SK-N-SH treated with all-trans-retinoic acid at 6 μM for 48 hours (cell line): ENCODE measurements around the gene BCKDHB.

ENCODE experiments used
- ATAC-seq: fragments of 200-7000 bp; cut with Tn5 transposase; 3 replicates; pipeline ENCODE4 v1.9.1; 2020; ENCODE audit warnings: mild to moderate bottlenecking, moderate library complexity
- ARNTL ChIP-seq: fragments of 450-650 bp; formaldehyde crosslinking; IDR thresholded peaks from 2 replicates; pipeline ENCODE4 v1.5.0; 2020; ENCODE audit warnings: low read depth, mild to moderate bottlenecking, moderate library complexity, borderline replicate concordance
- BACH2 ChIP-seq: fragments of 250-450 bp; sonication (Bioruptor Pico); IDR thresholded peaks from 2 replicates; pipeline ENCODE4 v1.9.0; 2021; ENCODE audit warnings: mild to moderate bottlenecking, borderline replicate concordance
- CSDC2 ChIP-seq: fragments of 250-450 bp; sonication (Bioruptor Pico); IDR thresholded peaks from 2 replicates; pipeline ENCODE4 v1.5.0; 2020; ENCODE audit warnings: mild to moderate bottlenecking, moderate library complexity
- ESRRG ChIP-seq: fragments of 250-450 bp; sonication (Bioruptor Pico); IDR thresholded peaks from 2 replicates; pipeline ENCODE4 v1.6.1; 2021; ENCODE audit warnings: mild to moderate bottlenecking
- GLIS3 ChIP-seq: fragments of 250-450 bp; sonication (Bioruptor Pico); IDR thresholded peaks from 2 replicates; pipeline ENCODE4 v1.5.0; 2020; ENCODE audit warnings: mild to moderate bottlenecking, moderate library complexity
- OSR1 ChIP-seq: fragments of 250-450 bp; sonication (Bioruptor Pico); IDR thresholded peaks from 2 replicates; pipeline ENCODE4 v1.8.0; 2022; ENCODE audit warnings: moderate library complexity, mild to moderate bottlenecking, inconsistent platforms
- PATZ1 ChIP-seq: fragments of 250-450 bp; sonication (Bioruptor Pico); IDR thresholded peaks from 2 replicates; pipeline ENCODE4 v1.8.0; 2020; ENCODE audit warnings: mild to moderate bottlenecking, moderate library complexity, borderline replicate concordance
- PPARA ChIP-seq: fragments of 250-450 bp; sonication (Bioruptor Pico); IDR thresholded peaks from 2 replicates; pipeline ENCODE4 v1.5.0; 2020; ENCODE audit warnings: mild to moderate bottlenecking, borderline replicate concordance
- RARB ChIP-seq: fragments of 250-450 bp; sonication (Bioruptor Pico); IDR thresholded peaks from 2 replicates; pipeline ENCODE4 v1.8.0; 2021; ENCODE audit warnings: mild to moderate bottlenecking, moderate library complexity
- SNAI2 ChIP-seq: fragments of 250-450 bp; sonication (Bioruptor Pico); IDR thresholded peaks from 2 replicates; pipeline ENCODE4 v1.5.0; 2020; ENCODE audit warnings: mild to moderate bottlenecking, moderate library complexity
- TCF4 ChIP-seq: fragments of 250-450 bp; sonication (Bioruptor Pico); IDR thresholded peaks from 2 replicates; pipeline ENCODE4 v1.8.0; 2021; ENCODE audit warnings: mild to moderate bottlenecking, moderate library complexity, borderline replicate concordance
- TSHZ2 ChIP-seq: fragments of 250-450 bp; sonication (Bioruptor Pico); IDR thresholded peaks from 2 replicates; pipeline ENCODE4 v1.5.0; 2020; ENCODE audit warnings: mild to moderate bottlenecking, moderate library complexity
- ZC3H10 ChIP-seq: fragments of 250-450 bp; sonication (Bioruptor Pico); IDR thresholded peaks from 2 replicates; pipeline ENCODE4 v1.5.1; 2021; ENCODE audit warnings: mild to moderate bottlenecking, moderate library complexity
- ZFP3 ChIP-seq: fragments of 250-450 bp; sonication (Bioruptor Pico); IDR thresholded peaks from 2 replicates; pipeline ENCODE4 v1.5.0; 2020; ENCODE audit warnings: mild to moderate bottlenecking, moderate library complexity
- ZFP30 ChIP-seq: fragments of 450-650 bp; formaldehyde crosslinking; IDR thresholded peaks from 2 replicates; pipeline ENCODE4 v1.5.0; 2022; ENCODE audit warnings: mild to moderate bottlenecking, moderate library complexity
- ZNF565 ChIP-seq: fragments of 450-650 bp; formaldehyde crosslinking; conservative IDR thresholded peaks from 2 replicates; pipeline ENCODE4 v1.5.0; 2020; ENCODE audit warnings: low read depth, mild to moderate bottlenecking, moderate library complexity
- ZNF70 ChIP-seq: fragments of 450-650 bp; formaldehyde crosslinking; IDR thresholded peaks from 2 replicates; pipeline ENCODE4 v1.5.0; 2020; ENCODE audit warnings: mild to moderate bottlenecking, moderate library complexity
- ZNF8 ChIP-seq: fragments of 450-650 bp; formaldehyde crosslinking; IDR thresholded peaks from 2 replicates; pipeline ENCODE4 v1.5.0; 2020; ENCODE audit warnings: mild to moderate bottlenecking, moderate library complexity
- TF ChIP-seq, protein P1 (sequence below): fragments of 250-450 bp; sonication (Bioruptor Pico); IDR thresholded peaks from 2 replicates; pipeline ENCODE4 v1.5.1; 2021; ENCODE audit warnings: mild to moderate bottlenecking, moderate library complexity
- TF ChIP-seq, protein P2 (sequence below): fragments of 250-450 bp; sonication (Bioruptor Pico); IDR thresholded peaks from 2 replicates; pipeline ENCODE4 v1.5.1; 2020; ENCODE audit warnings: low read depth, mild to moderate bottlenecking, moderate library complexity

Gene BCKDHB

GRCh38 chr6:80185492-80185891 lies 79.0 kb downstream of the BCKDHB start:
- no peak for ATAC-seq
- TF ChIP-seq TSHZ2 (CRISPR knock-in tag), result no peak
- no peak for TF ChIP-seq ARNTL (CRISPR knock-in tag)
- TF ChIP-seq ZFP30, result no peak
- no peak for TF ChIP-seq PATZ1 (CRISPR knock-in tag)
- TF ChIP-seq, protein P1, sequence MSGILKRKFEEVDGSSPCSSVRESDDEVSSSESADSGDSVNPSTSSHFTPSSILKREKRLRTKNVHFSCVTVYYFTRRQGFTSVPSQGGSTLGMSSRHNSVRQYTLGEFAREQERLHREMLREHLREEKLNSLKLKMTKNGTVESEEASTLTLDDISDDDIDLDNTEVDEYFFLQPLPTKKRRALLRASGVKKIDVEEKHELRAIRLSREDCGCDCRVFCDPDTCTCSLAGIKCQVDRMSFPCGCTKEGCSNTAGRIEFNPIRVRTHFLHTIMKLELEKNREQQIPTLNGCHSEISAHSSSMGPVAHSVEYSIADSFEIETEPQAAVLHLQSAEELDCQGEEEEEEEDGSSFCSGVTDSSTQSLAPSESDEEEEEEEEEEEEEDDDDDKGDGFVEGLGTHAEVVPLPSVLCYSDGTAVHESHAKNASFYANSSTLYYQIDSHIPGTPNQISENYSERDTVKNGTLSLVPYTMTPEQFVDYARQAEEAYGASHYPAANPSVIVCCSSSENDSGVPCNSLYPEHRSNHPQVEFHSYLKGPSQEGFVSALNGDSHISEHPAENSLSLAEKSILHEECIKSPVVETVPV (CRISPR knock-in tag), result no peak
- TF ChIP-seq, protein P2, sequence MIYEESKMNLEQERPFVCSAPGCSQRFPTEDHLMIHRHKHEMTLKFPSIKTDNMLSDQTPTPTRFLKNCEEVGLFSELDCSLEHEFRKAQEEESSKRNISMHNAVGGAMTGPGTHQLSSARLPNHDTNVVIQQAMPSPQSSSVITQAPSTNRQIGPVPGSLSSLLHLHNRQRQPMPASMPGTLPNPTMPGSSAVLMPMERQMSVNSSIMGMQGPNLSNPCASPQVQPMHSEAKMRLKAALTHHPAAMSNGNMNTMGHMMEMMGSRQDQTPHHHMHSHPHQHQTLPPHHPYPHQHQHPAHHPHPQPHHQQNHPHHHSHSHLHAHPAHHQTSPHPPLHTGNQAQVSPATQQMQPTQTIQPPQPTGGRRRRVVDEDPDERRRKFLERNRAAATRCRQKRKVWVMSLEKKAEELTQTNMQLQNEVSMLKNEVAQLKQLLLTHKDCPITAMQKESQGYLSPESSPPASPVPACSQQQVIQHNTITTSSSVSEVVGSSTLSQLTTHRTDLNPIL (CRISPR knock-in tag), result no peak
- TF ChIP-seq CSDC2, result no peak
- no peak for TF ChIP-seq ZC3H10 (CRISPR knock-in tag)
- no peak for TF ChIP-seq ZNF8 (CRISPR knock-in tag)
- no peak for TF ChIP-seq TCF4
- no peak for TF ChIP-seq ZNF70 (CRISPR knock-in tag)
- TF ChIP-seq ZNF565 (CRISPR knock-in tag), result no peak
- no peak for TF ChIP-seq ESRRG (CRISPR knock-in tag)
- no peak for TF ChIP-seq RARB (CRISPR knock-in tag)
- no peak for TF ChIP-seq PPARA
- TF ChIP-seq BACH2 (CRISPR knock-in tag), result no peak
- TF ChIP-seq SNAI2 (CRISPR knock-in tag), result no peak
- TF ChIP-seq ZFP3 (CRISPR knock-in tag), result no peak

GRCh38 chr6:80186082-80186481 lies 79.6 kb downstream of the BCKDHB start:
- ATAC-seq, result no peak
- no peak for TF ChIP-seq ZNF8 (CRISPR knock-in tag)
- TF ChIP-seq GLIS3 (CRISPR knock-in tag), result no peak
- no peak for TF ChIP-seq BACH2 (CRISPR knock-in tag)
- no peak for TF ChIP-seq OSR1 (CRISPR knock-in tag)
- no peak for TF ChIP-seq ZFP30
- no peak for TF ChIP-seq TCF4
- TF ChIP-seq, protein P2 (CRISPR knock-in tag), result no peak
- TF ChIP-seq CSDC2, result no peak
- TF ChIP-seq, protein P1 (CRISPR knock-in tag), result no peak
- no peak for TF ChIP-seq ESRRG (CRISPR knock-in tag)
- TF ChIP-seq ZNF70 (CRISPR knock-in tag), result no peak
- TF ChIP-seq, all 23 proteins: peak for 0

GRCh38 chr6:80196906-80197305 lies 90.4 kb downstream of the BCKDHB start:
- ATAC-seq, result no peak
- TF ChIP-seq ARNTL (CRISPR knock-in tag) (no peak), TSHZ2 (CRISPR knock-in tag) (no peak)
